ENCODE measurements around the gene INCA1. TPM values are rescaled to one million over a fixed set of nuclear protein-coding genes. Genes with fewer than 3 reads are reported as not detected.
A peak's percentile ranks its signal among the peaks of the same experiment; 100 is the strongest.

The INCA1 gene
- total and polyA plus RNA-seq, 2 of the 13 experiments (the other 11 are each of a cell fraction or from before 2014, with no cell fraction given) = 0.93 to 2.6 TPM

DNA sequence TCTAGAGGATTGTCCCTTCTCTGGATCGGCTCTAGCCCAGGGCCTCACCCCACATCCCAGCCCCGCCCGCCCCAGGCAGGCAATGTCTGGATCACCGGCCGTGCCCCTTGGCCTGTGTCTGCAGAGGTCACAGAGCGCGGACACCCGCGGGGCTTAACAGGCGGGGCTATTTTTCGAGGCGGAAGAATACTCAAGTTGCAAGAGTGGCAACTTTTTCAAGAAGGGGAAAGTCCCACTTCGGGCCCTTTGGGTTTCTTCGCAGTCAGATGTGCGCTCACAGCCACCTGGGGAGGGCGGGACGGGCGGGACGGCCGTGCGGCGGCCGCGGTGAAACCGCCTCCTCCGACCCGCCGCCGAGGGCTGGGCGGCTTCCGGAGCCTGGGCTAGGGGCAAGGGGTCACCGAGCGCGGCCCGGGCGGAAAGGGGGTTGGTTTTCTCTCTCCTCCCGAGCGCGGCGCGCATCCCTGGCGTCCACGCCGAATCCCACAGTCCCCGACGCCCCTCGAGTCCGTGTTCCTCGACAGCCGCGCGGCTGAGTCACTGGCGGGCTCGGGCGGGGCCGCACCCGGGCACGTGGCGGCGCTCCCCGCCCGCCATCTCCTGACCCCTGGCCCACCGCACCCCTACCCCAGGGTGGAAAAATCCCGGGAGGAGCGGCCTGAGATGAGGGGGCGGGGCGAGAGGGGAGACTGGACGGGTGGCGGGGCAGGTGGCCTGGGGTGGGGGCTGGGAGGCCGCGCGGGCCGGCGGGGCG lies 47.8 kb downstream of the INCA1 start (continued):
- TF ChIP-seq, protein P1, sequence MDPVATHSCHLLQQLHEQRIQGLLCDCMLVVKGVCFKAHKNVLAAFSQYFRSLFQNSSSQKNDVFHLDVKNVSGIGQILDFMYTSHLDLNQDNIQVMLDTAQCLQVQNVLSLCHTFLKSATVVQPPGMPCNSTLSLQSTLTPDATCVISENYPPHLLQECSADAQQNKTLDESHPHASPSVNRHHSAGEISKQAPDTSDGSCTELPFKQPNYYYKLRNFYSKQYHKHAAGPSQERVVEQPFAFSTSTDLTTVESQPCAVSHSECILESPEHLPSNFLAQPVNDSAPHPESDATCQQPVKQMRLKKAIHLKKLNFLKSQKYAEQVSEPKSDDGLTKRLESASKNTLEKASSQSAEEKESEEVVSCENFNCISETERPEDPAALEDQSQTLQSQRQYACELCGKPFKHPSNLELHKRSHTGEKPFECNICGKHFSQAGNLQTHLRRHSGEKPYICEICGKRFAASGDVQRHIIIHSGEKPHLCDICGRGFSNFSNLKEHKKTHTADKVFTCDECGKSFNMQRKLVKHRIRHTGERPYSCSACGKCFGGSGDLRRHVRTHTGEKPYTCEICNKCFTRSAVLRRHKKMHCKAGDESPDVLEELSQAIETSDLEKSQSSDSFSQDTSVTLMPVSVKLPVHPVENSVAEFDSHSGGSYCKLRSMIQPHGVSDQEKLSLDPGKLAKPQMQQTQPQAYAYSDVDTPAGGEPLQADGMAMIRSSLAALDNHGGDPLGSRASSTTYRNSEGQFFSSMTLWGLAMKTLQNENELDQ (CRISPR knock-in tag; IDR thresholded peaks at IDR 0.05; ENCODE audit: borderline replicate concordance) = no peak
- TF ChIP-seq ZNF501 (CRISPR knock-in tag; IDR thresholded peaks at IDR 0.05) (0 out of 2 replicates have a peak, but pooled peaks have one; percentile 39), ZNF530 (CRISPR knock-in tag; IDR thresholded peaks at IDR 0.05; ENCODE audit: low read depth) (0 out of 2 replicates have a peak, but pooled peaks have one; percentile 31), ETV6 (CRISPR knock-in tag; conservative IDR thresholded peaks at IDR 0.05) (no peak; the same call in 1 of the 2 replicates), HDAC6 (IDR thresholded peaks at IDR 0.05; ENCODE audit: low read depth, low read length) (no peak), RBM39 (IDR thresholded peaks at IDR 0.05; ENCODE audit: low read depth, low read length, poor library complexity, severe bottlenecking) (no peak), ETV5 (CRISPR knock-in tag; IDR thresholded peaks at IDR 0.05; ENCODE audit: borderline replicate concordance) (peak; percentile 71), KDM2A (CRISPR knock-in tag; IDR thresholded peaks at IDR 0.05; ENCODE audit: borderline replicate concordance, low read depth) (peak; percentile 16; the same call in 1 of the 2 replicates), ZKSCAN8 (CRISPR knock-in tag; IDR thresholded peaks at IDR 0.05; ENCODE audit: borderline replicate concordance) (no peak), ZNF709 (CRISPR knock-in tag; IDR thresholded peaks at IDR 0.05) (0 out of 2 replicates have a peak, but pooled peaks have one; percentile 61), ZNF766 (CRISPR knock-in tag; IDR thresholded peaks at IDR 0.05; ENCODE audit: borderline replicate concordance) (no peak), ZSCAN25 (CRISPR knock-in tag; IDR thresholded peaks at IDR 0.05) (peak; percentile 99), NFKB2 (CRISPR knock-in tag; IDR thresholded peaks at IDR 0.05; ENCODE audit: borderline replicate concordance) (peak; percentile 69), ZNF431 (CRISPR knock-in tag; IDR thresholded peaks at IDR 0.05; ENCODE audit: borderline replicate concordance, low read depth) (no peak), ZNF598 (CRISPR knock-in tag; IDR thresholded peaks at IDR 0.05; ENCODE audit: borderline replicate concordance) (no peak), ATAD3A (CRISPR knock-in tag; IDR thresholded peaks at IDR 0.05) (no peak), ZNF251 (CRISPR knock-in tag; IDR thresholded peaks at IDR 0.05) (no peak), NFATC3 (CRISPR knock-in tag; IDR thresholded peaks at IDR 0.05) (no peak), SALL1 (CRISPR knock-in tag; IDR thresholded peaks at IDR 0.05) (peak; percentile 69)
- TF ChIP-seq, protein P2, sequence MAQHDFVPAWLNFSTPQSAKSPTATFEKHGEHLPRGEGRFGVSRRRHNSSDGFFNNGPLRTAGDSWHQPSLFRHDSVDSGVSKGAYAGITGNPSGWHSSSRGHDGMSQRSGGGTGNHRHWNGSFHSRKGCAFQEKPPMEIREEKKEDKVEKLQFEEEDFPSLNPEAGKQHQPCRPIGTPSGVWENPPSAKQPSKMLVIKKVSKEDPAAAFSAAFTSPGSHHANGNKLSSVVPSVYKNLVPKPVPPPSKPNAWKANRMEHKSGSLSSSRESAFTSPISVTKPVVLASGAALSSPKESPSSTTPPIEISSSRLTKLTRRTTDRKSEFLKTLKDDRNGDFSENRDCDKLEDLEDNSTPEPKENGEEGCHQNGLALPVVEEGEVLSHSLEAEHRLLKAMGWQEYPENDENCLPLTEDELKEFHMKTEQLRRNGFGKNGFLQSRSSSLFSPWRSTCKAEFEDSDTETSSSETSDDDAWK (CRISPR knock-in tag; IDR thresholded peaks at IDR 0.05) = no peak
- TF ChIP-seq, protein P3, sequence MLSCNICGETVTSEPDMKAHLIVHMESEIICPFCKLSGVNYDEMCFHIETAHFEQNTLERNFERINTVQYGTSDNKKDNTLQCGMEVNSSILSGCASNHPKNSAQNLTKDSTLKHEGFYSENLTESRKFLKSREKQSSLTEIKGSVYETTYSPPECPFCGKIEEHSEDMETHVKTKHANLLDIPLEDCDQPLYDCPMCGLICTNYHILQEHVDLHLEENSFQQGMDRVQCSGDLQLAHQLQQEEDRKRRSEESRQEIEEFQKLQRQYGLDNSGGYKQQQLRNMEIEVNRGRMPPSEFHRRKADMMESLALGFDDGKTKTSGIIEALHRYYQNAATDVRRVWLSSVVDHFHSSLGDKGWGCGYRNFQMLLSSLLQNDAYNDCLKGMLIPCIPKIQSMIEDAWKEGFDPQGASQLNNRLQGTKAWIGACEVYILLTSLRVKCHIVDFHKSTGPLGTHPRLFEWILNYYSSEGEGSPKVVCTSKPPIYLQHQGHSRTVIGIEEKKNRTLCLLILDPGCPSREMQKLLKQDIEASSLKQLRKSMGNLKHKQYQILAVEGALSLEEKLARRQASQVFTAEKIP (CRISPR knock-in tag; IDR thresholded peaks at IDR 0.05; ENCODE audit: borderline replicate concordance) = no peak
- TF ChIP-seq, protein P4, sequence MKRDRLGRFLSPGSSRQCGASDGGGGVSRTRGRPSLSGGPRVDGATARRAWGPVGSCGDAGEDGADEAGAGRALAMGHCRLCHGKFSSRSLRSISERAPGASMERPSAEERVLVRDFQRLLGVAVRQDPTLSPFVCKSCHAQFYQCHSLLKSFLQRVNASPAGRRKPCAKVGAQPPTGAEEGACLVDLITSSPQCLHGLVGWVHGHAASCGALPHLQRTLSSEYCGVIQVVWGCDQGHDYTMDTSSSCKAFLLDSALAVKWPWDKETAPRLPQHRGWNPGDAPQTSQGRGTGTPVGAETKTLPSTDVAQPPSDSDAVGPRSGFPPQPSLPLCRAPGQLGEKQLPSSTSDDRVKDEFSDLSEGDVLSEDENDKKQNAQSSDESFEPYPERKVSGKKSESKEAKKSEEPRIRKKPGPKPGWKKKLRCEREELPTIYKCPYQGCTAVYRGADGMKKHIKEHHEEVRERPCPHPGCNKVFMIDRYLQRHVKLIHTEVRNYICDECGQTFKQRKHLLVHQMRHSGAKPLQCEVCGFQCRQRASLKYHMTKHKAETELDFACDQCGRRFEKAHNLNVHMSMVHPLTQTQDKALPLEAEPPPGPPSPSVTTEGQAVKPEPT (CRISPR knock-in tag; IDR thresholded peaks at IDR 0.05; ENCODE audit: low read depth) = peak; percentile 81; the same call in 1 of the 2 replicates

All from HepG2 (cell line).